Measurements from ENCODE around the gene EEIG1.

DNA sequence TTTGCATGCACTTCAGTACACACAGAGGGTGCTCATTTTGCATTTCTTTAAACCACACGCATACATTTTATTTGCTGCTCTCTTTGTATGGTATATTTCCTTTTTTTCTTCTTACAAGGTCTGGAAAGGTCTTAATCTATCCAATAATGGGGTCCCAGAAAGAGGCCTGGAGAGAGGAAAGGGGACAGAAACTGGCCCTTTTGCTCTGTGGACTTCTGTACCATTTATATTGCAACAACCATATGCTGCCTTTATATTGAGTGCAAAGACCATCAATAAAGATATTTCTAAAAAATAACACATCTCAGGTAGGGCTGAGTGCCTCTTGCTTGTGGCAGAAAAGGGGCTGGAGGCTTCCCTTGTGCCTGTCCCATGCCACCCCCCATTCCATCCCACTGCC lies 27.6 kb downstream of the EEIG1 start:
- TF ChIP-seq, protein P1, sequence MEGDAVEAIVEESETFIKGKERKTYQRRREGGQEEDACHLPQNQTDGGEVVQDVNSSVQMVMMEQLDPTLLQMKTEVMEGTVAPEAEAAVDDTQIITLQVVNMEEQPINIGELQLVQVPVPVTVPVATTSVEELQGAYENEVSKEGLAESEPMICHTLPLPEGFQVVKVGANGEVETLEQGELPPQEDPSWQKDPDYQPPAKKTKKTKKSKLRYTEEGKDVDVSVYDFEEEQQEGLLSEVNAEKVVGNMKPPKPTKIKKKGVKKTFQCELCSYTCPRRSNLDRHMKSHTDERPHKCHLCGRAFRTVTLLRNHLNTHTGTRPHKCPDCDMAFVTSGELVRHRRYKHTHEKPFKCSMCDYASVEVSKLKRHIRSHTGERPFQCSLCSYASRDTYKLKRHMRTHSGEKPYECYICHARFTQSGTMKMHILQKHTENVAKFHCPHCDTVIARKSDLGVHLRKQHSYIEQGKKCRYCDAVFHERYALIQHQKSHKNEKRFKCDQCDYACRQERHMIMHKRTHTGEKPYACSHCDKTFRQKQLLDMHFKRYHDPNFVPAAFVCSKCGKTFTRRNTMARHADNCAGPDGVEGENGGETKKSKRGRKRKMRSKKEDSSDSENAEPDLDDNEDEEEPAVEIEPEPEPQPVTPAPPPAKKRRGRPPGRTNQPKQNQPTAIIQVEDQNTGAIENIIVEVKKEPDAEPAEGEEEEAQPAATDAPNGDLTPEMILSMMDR (IDR thresholded peaks at IDR 0.05): no peak
- TF ChIP-seq POLR2A (IDR thresholded peaks at IDR 0.05) (no peak), EP300 (IDR thresholded peaks at IDR 0.05) (no peak)

Measured in tibial nerve (tissue), 4 donors.